ENCODE data around the gene PRPS1. TPM values are rescaled to one million over a fixed set of nuclear protein-coding genes. Genes with fewer than 3 reads are reported as not detected.

Gene PRPS1
- total RNA-seq, 1 donor from 2014 or later, result 45.1 TPM

DNA sequence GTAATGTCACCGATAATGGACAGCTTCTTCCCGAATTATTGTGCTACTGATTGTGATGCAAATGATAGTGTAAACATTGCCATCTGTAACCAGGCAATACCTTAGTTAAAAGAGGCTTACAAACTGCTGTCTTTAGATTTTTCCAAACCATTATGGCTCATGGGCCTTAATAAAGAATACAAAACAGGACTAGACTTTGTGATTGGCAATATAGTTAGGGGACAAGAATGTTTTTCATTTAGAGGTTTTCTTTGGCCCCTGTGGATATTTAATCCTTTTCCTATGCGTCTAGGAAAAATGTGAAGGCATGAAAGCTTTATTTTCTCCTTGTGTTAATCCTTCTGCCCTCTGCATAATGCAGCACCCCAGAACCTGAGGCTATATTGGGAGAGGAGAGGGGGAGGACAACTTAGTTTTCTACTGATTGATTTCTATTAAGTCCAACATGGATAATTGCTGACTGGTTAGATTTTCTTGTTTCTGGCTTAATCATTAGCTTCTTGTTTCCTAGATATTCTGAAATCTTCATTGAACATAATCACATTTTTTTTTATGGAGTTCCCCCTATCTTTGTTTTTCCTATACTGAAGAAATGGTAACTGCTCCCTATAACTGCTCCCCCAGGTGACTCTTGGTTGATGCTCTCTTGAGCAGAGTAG lies 1.9 kb downstream of the PRPS1 start:
- H3K4me1 Mint-ChIP-seq (ENCODE audit: unreplicated experiment), result peaks cover 6% of the 10 kb centered on the region

DNA sequence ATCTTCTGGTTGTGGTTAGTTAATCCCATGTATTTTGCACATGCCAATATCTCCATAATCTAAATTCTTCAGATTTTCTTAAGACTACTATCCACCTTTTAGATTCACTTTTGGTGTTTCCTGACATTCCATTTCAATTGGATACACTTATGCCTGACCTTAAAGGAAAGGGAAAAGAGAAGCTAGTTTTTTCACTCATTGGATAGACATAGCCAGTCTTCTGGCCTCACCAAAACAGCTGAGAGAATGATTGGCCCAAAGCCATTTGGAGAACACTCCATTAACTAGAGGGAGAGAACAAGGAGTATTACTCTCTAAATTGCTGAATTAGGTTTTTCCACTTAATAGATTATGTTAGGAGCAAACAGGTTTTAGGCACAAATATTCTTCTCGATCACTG lies 4.0 kb downstream of the PRPS1 start:
- Mint-ChIP-seq H3K4me3 (no peak overlapping the region), H3K36me3 (no peaks in the 10 kb centered on the region), H3K4me1 (ENCODE audit: unreplicated experiment) (peaks cover 6% of the 10 kb centered on the region), H3K27me3 (no peaks in the 10 kb centered on the region), H3K27ac (no peak overlapping the region), H3K9me3 (peaks cover 7% of the 10 kb centered on the region)
- DNase-seq (ENCODE audit: extremely low spot score, unreplicated experiment), result no peak
- TF ChIP-seq, protein P1, sequence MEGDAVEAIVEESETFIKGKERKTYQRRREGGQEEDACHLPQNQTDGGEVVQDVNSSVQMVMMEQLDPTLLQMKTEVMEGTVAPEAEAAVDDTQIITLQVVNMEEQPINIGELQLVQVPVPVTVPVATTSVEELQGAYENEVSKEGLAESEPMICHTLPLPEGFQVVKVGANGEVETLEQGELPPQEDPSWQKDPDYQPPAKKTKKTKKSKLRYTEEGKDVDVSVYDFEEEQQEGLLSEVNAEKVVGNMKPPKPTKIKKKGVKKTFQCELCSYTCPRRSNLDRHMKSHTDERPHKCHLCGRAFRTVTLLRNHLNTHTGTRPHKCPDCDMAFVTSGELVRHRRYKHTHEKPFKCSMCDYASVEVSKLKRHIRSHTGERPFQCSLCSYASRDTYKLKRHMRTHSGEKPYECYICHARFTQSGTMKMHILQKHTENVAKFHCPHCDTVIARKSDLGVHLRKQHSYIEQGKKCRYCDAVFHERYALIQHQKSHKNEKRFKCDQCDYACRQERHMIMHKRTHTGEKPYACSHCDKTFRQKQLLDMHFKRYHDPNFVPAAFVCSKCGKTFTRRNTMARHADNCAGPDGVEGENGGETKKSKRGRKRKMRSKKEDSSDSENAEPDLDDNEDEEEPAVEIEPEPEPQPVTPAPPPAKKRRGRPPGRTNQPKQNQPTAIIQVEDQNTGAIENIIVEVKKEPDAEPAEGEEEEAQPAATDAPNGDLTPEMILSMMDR (conservative IDR thresholded peaks at IDR 0.05), result no peak

More for the DNA sequence above, 1.9 kb downstream of the PRPS1 start:
- H3K4me3 Mint-ChIP-seq, result peak overlapping the region; percentile 93
- DNase-seq (ENCODE audit: extremely low spot score, unreplicated experiment), result no peak
- peaks cover 7% of the 10 kb centered on the region for H3K9me3 Mint-ChIP-seq
- TF ChIP-seq, protein P1 (conservative IDR thresholded peaks at IDR 0.05), result no peak
- no peaks in the 10 kb centered on the region for H3K36me3 Mint-ChIP-seq
- H3K27me3 Mint-ChIP-seq, result no peaks in the 10 kb centered on the region
- H3K27ac Mint-ChIP-seq, result no peak overlapping the region

DNA sequence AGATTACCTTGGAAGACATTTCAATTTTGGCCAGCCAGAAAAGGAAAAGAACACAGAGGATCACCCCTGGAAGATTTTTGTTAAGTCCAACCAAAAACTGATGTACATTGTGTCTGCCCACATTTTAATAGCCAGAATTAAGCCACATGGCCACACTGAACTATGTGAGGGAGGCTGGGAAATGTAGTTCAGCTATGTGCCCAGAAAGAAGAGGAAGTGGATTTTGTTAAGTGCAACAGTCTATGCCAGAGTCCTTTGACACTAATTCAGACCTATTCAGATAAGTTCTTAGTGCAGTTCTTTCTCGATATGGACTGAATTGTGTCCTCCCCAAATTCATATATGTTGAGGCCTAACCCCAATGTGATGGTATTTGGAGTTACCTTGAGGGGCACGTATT lies 18.4 kb downstream of the PRPS1 start:
- no peak overlapping the region for H3K4me3 Mint-ChIP-seq

DNA sequence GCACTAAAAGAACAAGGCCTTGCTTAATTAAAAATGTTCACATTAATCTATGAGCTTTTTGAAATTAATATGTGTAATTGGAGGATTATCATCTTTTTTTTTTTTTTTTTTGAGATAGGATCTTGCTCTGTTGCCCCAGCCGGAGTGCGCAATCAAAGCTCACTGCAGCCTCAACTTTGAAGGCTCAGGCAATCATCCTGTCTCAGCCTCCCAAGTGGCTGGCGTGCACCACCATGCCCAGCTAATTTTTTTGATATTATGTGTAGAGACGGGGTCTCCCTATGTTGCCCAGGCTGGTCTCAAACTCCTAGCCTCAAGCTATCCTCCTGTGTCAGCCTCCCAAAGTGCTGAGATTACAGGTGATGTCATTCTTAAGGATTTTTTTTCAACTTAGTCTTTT lies 20.0 kb downstream of the PRPS1 start:
- H3K27ac Mint-ChIP-seq, result no peak overlapping the region
- no peak for DNase-seq (ENCODE audit: extremely low spot score, unreplicated experiment)
- no peaks in the 10 kb centered on the region for H3K4me1 Mint-ChIP-seq (ENCODE audit: unreplicated experiment)
- TF ChIP-seq, protein P1 (conservative IDR thresholded peaks at IDR 0.05), result no peak
- no peaks in the 10 kb centered on the region for H3K27me3 Mint-ChIP-seq
- H3K36me3 Mint-ChIP-seq, result peaks cover 5% of the 10 kb centered on the region
- no peaks in the 10 kb centered on the region for H3K9me3 Mint-ChIP-seq
- H3K4me3 Mint-ChIP-seq, result no peak overlapping the region

More for the DNA sequence above, 18.4 kb downstream of the PRPS1 start:
- TF ChIP-seq, protein P1 (conservative IDR thresholded peaks at IDR 0.05), result no peak
- H3K27me3 Mint-ChIP-seq, result no peaks in the 10 kb centered on the region
- no peaks in the 10 kb centered on the region for H3K4me1 Mint-ChIP-seq (ENCODE audit: unreplicated experiment)
- H3K9me3 Mint-ChIP-seq, result no peaks in the 10 kb centered on the region
- no peak for DNase-seq (ENCODE audit: extremely low spot score, unreplicated experiment)
- no peak overlapping the region for H3K27ac Mint-ChIP-seq
- peaks cover 7% of the 10 kb centered on the region for H3K36me3 Mint-ChIP-seq

DNA sequence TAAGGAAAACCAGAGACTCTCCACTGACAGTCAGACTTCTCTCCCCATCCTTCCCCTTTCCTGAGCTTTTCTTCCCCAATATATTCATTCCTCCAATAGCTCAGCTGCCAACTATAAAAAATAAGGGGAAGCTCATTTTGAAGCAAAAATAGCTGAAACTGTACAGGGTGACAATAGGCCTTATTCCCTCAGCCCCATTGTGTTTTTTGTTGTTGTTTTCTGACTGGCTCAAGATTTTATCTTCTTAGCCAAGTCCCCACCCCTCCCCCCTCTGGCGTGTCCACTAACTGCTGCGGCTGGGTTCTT lies 26.2 kb downstream of the PRPS1 start:
- DNase-seq (ENCODE audit: extremely low spot score, unreplicated experiment), result no peak
- peaks cover 3% of the 10 kb centered on the region for H3K36me3 Mint-ChIP-seq
- no peaks in the 10 kb centered on the region for H3K4me1 Mint-ChIP-seq (ENCODE audit: unreplicated experiment)
- H3K27me3 Mint-ChIP-seq, result peaks cover 4% of the 10 kb centered on the region
- H3K27ac Mint-ChIP-seq, result peak overlapping the region; percentile 52
- H3K4me3 Mint-ChIP-seq, result no peak overlapping the region
- peaks cover 4% of the 10 kb centered on the region for H3K9me3 Mint-ChIP-seq
- TF ChIP-seq, protein P1 (conservative IDR thresholded peaks at IDR 0.05), result no peak
